Tibial nerve (tissue), 4 donors: ENCODE data around the gene SLC2A9.

Experiments used
- CTCF ChIP-seq, 5 experiments: fragments of 200-600 bp in 3 of 5; fragments of 450-650 bp in 2 of 5; sonication (generic) in 3 of 5; IDR thresholded peaks; one replicate each; pipeline ENCODE4 v1.5.1; 2016 to 2019; ENCODE audit warnings: antibody characterized with exemption in 5 of 5, mild to moderate bottlenecking in 3 of 5, moderate library complexity in 2 of 5
- EP300 ChIP-seq, 2 donors: sonication (generic); formaldehyde crosslinking; IDR thresholded peaks; one replicate each; pipeline ENCODE4 v1.6.1; 2017; ENCODE audit warnings: antibody characterized with exemption in 2 of 2, mild to moderate bottlenecking in 1 of 2

DNA sequence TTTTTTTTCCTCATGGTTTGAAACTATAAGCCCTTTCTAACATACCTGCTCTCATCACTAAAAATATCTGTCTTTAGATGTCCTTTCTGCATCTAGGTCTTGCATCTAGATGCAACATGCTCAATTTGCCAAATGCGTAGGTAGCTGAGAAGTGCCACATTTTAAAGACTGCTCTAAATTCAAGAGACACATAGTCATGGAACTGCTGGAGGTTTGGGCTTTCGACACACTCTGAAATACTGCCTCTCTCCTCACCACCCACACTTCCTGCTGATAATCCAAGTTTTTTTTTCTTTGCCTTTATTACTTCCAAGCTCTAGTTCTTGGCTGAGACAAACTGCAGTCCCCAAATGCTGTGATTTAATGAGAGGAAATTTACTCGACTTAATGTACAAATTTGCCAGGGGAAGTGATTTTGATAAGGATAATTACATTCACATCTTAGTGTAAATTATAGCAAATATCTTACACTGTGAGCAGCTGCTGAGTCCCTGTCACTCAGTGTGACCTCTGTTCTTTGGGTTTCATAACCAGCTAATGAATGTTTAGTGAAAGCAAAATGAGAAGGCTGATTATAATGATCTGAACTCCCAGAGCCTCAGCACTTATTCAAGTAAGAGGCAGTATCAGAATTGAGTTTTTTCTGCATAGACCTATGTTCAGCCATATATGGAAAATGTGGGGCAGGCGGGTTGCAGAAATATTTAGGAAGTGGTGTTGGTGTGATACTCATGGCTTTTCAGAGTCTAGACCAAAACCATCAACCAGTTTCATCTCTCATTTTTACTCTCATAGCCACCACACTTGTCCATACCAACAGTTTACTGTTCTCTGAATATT lies 208.6 kb downstream of the SLC2A9 start:
- no peak for TF ChIP-seq CTCF (IDR thresholded peaks at IDR 0.05)
- TF ChIP-seq EP300 (IDR thresholded peaks at IDR 0.05) = no peak
